GM12872 (cell line): ENCODE results near the gene SYCE3.

Source experiments
- CTCF ChIP-seq: IDR thresholded peaks from 3 replicates; pipeline ENCODE4 v1.5.1; 2011; ENCODE audit warnings: low read depth, mild to moderate bottlenecking, low read length, moderate library complexity; ENCODE audit not compliant: insufficient read depth

SYCE3 gene

GRCh38 chr22:50582493-50583293 lies 20.0 kb upstream of the SYCE3 start, which contains the start of gene CHKB:
TSS of gene CHKB (minus strand) at chr22:50582849. CDS start at chr22:50582781, 68 bp downstream.
- TF ChIP-seq CTCF, result no peak

GRCh38 chr22:50581950-50582492 lies 19.3 kb upstream of the SYCE3 start:
- TF ChIP-seq CTCF, result no peak

- no peak for TF ChIP-seq CTCF
Observed at GRCh38 chr22:50581031-50581949, 18.6 kb upstream of the SYCE3 start.

GRCh38 chr22:50579752-50580151 lies 17.0 kb upstream of the SYCE3 start:
- no peak for TF ChIP-seq CTCF

- no peak for TF ChIP-seq CTCF
Observed at GRCh38 chr22:50578776-50579310, 16.1 kb upstream of the SYCE3 start.

- no peak for TF ChIP-seq CTCF
Observed at GRCh38 chr22:50577987-50578775, 15.5 kb upstream of the SYCE3 start, which contains the start of gene CPT1B. TSS of gene CPT1B (minus strand) at chr22:50578427. CDS start at chr22:50577915, 512 bp downstream.
